Fibroblast of skin of abdomen (primary cell): ENCODE data around the gene GTF2F2.

ENCODE experiments used
- DNase-seq: peaks from one replicate; pipeline ENCODE4 v3.0.0-alpha.2; 2013

Gene GTF2F2

GRCh38 chr13:45219123-45219891 is 99.0 kb downstream of the GTF2F2 start:
- DNase-seq, result no peak

- peak; percentile 82 for DNase-seq
Observed at GRCh38 chr13:45219938-45220375, 99.6 kb downstream of the GTF2F2 start.

GRCh38 chr13:45220403-45220802 is 100.1 kb downstream of the GTF2F2 start:
- DNase-seq, result no peak

GRCh38 chr13:45222516-45222915 is 102.2 kb downstream of the GTF2F2 start:
- DNase-seq, result peak; percentile 56

GRCh38 chr13:45222919-45223318 is 102.6 kb downstream of the GTF2F2 start:
- no peak for DNase-seq

- DNase-seq, result peak; percentile 66
Observed at GRCh38 chr13:45224176-45224575, 103.9 kb downstream of the GTF2F2 start.

- DNase-seq, result no peak
Observed at GRCh38 chr13:45225370-45225769, 105.1 kb downstream of the GTF2F2 start.

- no peak for DNase-seq
Observed at GRCh38 chr13:45226024-45226423, 105.7 kb downstream of the GTF2F2 start.

- DNase-seq, result no peak
Observed at GRCh38 chr13:45228002-45228401, 107.7 kb downstream of the GTF2F2 start.

GRCh38 chr13:45229172-45229571 is 108.9 kb downstream of the GTF2F2 start:
- DNase-seq, result no peak

GRCh38 chr13:45231305-45231704 is 111.0 kb downstream of the GTF2F2 start:
- DNase-seq, result peak; percentile 52

- peak; percentile 29 for DNase-seq
Observed at GRCh38 chr13:45231722-45232121, 111.4 kb downstream of the GTF2F2 start.

- DNase-seq, result no peak
Observed at GRCh38 chr13:45232591-45232990, 112.3 kb downstream of the GTF2F2 start.

- DNase-seq, result peak; percentile 61
Observed at GRCh38 chr13:45238945-45239795, 118.9 kb downstream of the GTF2F2 start.

- DNase-seq, result peak; percentile 16
Observed at GRCh38 chr13:45240143-45240542, 119.8 kb downstream of the GTF2F2 start.

GRCh38 chr13:45242070-45242469 is 121.8 kb downstream of the GTF2F2 start:
- peak; percentile 32 for DNase-seq

GRCh38 chr13:45242524-45242923 is 122.2 kb downstream of the GTF2F2 start:
- no peak for DNase-seq

- no peak for DNase-seq
Observed at GRCh38 chr13:45243077-45243476, 122.8 kb downstream of the GTF2F2 start.

- DNase-seq, result peak; percentile 15
Observed at GRCh38 chr13:45244736-45245135, 124.4 kb downstream of the GTF2F2 start.

- no peak for DNase-seq
Observed at GRCh38 chr13:45249662-45250061, 129.4 kb downstream of the GTF2F2 start.

GRCh38 chr13:45254396-45254795 is 134.1 kb downstream of the GTF2F2 start:
- no peak for DNase-seq

GRCh38 chr13:45255247-45255987 is 135.1 kb downstream of the GTF2F2 start:
- DNase-seq, result no peak

- DNase-seq, result no peak
Observed at GRCh38 chr13:45256254-45256653, 135.9 kb downstream of the GTF2F2 start.
